ENCODE results near the gene MPPED2.

- no peak for TF ChIP-seq CTCF (optimal IDR thresholded peaks at IDR 0.05 in 1 of 3, IDR thresholded peaks at IDR 0.05 in 1 of 3, conservative IDR thresholded peaks at IDR 0.05 in 1 of 3; ENCODE audit: extremely low read depth in 1 of 3, insufficient read depth in 2 of 3, low read length in 3 of 3)
- TF ChIP-seq EZH2 (IDR thresholded peaks at IDR 0.05; ENCODE audit: low read length) = no peak
Measured at GRCh38 chr11:30566482-30566881, 19.7 kb downstream of the MPPED2 start.

All from keratinocyte (primary cell).